ENCODE results near the gene TGFBRAP1. TPM values are rescaled to one million over a fixed set of nuclear protein-coding genes. Genes with fewer than 3 reads are reported as not detected.

TGFBRAP1 gene
- total RNA-seq, 6 donors from 2014 or later: 18.6 to 25.7 (median 20.8) TPM

- Histone ChIP-seq H3K36me3 (no peaks in the 10 kb centered on the region), H3K4me1 (no peaks in the 10 kb centered on the region), H3K27ac (no peak within 1 kb of the TSS), H3K4me3 (no peak within 1 kb of the TSS), H3K27me3 (no peaks in the 10 kb centered on the region), H3K9me3 (no peaks in the 10 kb centered on the region)
- TF ChIP-seq CTCF (IDR thresholded peaks at IDR 0.05) (no peak), EP300 (IDR thresholded peaks at IDR 0.05) (no peak), POLR2A (IDR thresholded peaks at IDR 0.05) (no peak), POLR2AphosphoS5 (IDR thresholded peaks at IDR 0.05) (no peak)
- ATAC-seq (ENCODE audit: low FRiP score in 2 of 2) (no peak), DNase-seq (no peak)
- WGBS, 2 donors: 84 to 85% methylated on average over 10 of the region's 10 CpGs
These were observed 88.1 kb downstream of the TGFBRAP1 start, which contains the start of gene GPR45 for GRCh38 chr2:105241443-105241842. TSS of gene GPR45 (plus strand) at chr2:105241743. CDS start at chr2:105241859, 116 bp downstream.

GRCh38 chr2:105239924-105240323 lies 89.6 kb downstream of the TGFBRAP1 start:
- Histone ChIP-seq H3K4me1 (peaks cover 0 to 6% (median 0%) of the 10 kb centered on the region in 4 donors), H3K36me3 (no peaks in the 10 kb centered on the region), H3K9me3 (no peaks in the 10 kb centered on the region), H3K4me3 (no peak overlapping the region), H3K27me3 (no peaks in the 10 kb centered on the region), H3K27ac (no peak overlapping the region)
- ATAC-seq (ENCODE audit: low FRiP score in 2 of 2) (peak in 1 of 2 donors; percentile 56), DNase-seq (no peak)
- TF ChIP-seq POLR2A (IDR thresholded peaks at IDR 0.05): no peak
- TF ChIP-seq EP300 (IDR thresholded peaks at IDR 0.05): no peak
- no peak for TF ChIP-seq POLR2AphosphoS5 (IDR thresholded peaks at IDR 0.05)
- no peak for TF ChIP-seq CTCF (IDR thresholded peaks at IDR 0.05)
- 95 to 98% methylated on average over 2 of the region's 2 CpGs for WGBS, 2 donors

GRCh38 chr2:105238664-105239240 lies 90.8 kb downstream of the TGFBRAP1 start:
- DNase-seq (no peak), ATAC-seq (ENCODE audit: low FRiP score in 2 of 2) (no peak)
- WGBS, 2 donors: 80 to 82% methylated on average over 14 of the region's 14 CpGs

GRCh38 chr2:105237045-105237765 lies 92.3 kb downstream of the TGFBRAP1 start:
- no peaks in the 10 kb centered on the region for H3K36me3 ChIP-seq
- ATAC-seq (ENCODE audit: low FRiP score in 2 of 2): no peak
- peaks cover 0 to 6% (median 0%) of the 10 kb centered on the region in 4 donors for H3K4me1 ChIP-seq
- H3K4me3 ChIP-seq: no peak overlapping the region
- no peaks in the 10 kb centered on the region for H3K27me3 ChIP-seq
- no peaks in the 10 kb centered on the region for H3K9me3 ChIP-seq
- no peak overlapping the region for H3K27ac ChIP-seq
- 59 to 81% methylated on average over 39 to 41 of the region's 41 CpGs for WGBS, 2 donors
- TF ChIP-seq POLR2A (IDR thresholded peaks at IDR 0.05) (no peak), CTCF (IDR thresholded peaks at IDR 0.05) (no peak), POLR2AphosphoS5 (IDR thresholded peaks at IDR 0.05) (no peak), EP300 (IDR thresholded peaks at IDR 0.05) (no peak)
- DNase-seq: peak in 1 of 2 donors; percentile 79

More at GRCh38 chr2:105238664-105239240, 90.8 kb downstream of the TGFBRAP1 start:
- no peak for TF ChIP-seq CTCF (IDR thresholded peaks at IDR 0.05)
- no peak for TF ChIP-seq POLR2A (IDR thresholded peaks at IDR 0.05)
- no peak for TF ChIP-seq POLR2AphosphoS5 (IDR thresholded peaks at IDR 0.05)
- no peak for TF ChIP-seq EP300 (IDR thresholded peaks at IDR 0.05)
- no peaks in the 10 kb centered on the region for H3K9me3 ChIP-seq
- H3K36me3 ChIP-seq: no peaks in the 10 kb centered on the region
- H3K4me3 ChIP-seq: no peak overlapping the region
- H3K27ac ChIP-seq: no peak overlapping the region
- peaks cover 0 to 6% (median 0%) of the 10 kb centered on the region in 4 donors for H3K4me1 ChIP-seq
- no peaks in the 10 kb centered on the region for H3K27me3 ChIP-seq
